Spleen (tissue), 11 donors: ENCODE data around the gene PARVG. TPM values are rescaled to one million over a fixed set of nuclear protein-coding genes. Genes with fewer than 3 reads are reported as not detected.

ENCODE experiments used
- DNase-seq: peaks from one replicate; pipeline ENCODE4 v3.0.0-alpha.2; 2020
- H3K27ac ChIP-seq, 8 donors: fragments of 200-600 bp; sonication (generic) in 7 of 8; 1 replicate in 4 of 8; 2 replicates in 4 of 8; pipeline versions ENCODE4 v1.5.0 to v1.8.0; 2016 to 2021; ENCODE audit warnings: inconsistent platforms in 4 of 8, mild to moderate bottlenecking in 4 of 8, moderate library complexity in 1 of 8
- H3K27me3 ChIP-seq, 7 donors: fragments of 200-600 bp; sonication (generic) in 6 of 7; replicated peaks in 1 of 7; 1 replicate in 4 of 7; 2 replicates in 3 of 7; pipeline versions ENCODE4 v1.5.0 to v1.8.0; 2016 to 2021; ENCODE audit warnings: inconsistent platforms in 3 of 7, mild to moderate bottlenecking in 1 of 7
- H3K36me3 ChIP-seq, 6 donors: fragments of 200-600 bp; sonication (generic) in 5 of 6; 1 replicate in 4 of 6; 2 replicates in 2 of 6; pipeline versions ENCODE4 v1.5.0 to v1.8.0; 2016 to 2021; ENCODE audit warnings: inconsistent platforms in 2 of 6
- H3K4me1 ChIP-seq, 6 donors: fragments of 200-600 bp; sonication (generic) in 5 of 6; 1 replicate in 3 of 6; 2 replicates in 3 of 6; pipeline versions ENCODE4 v1.5.0 to v1.8.0; 2016 to 2021; ENCODE audit warnings: inconsistent platforms in 3 of 6
- H3K4me3 ChIP-seq, 8 donors: fragments of 200-600 bp; sonication (generic) in 7 of 8; 1 replicate in 4 of 8; 2 replicates in 4 of 8; pipeline versions ENCODE4 v1.5.0 to v1.8.0; 2016 to 2021; ENCODE audit warnings: inconsistent platforms in 4 of 8, mild to moderate bottlenecking in 4 of 8, moderate library complexity in 2 of 8
- H3K9me3 ChIP-seq, 8 donors: fragments of 200-600 bp; sonication (generic) in 7 of 8; 1 replicate in 4 of 8; 2 replicates in 4 of 8; pipeline versions ENCODE4 v1.5.0 to v1.8.0; 2016 to 2021; ENCODE audit warnings: inconsistent platforms in 4 of 8
- CTCF ChIP-seq, 11 experiments: fragments of 200-600 bp in 7 of 11; fragments of 450-650 bp in 4 of 11; sonication (generic) in 4 of 11; IDR thresholded peaks in 8 of 11; conservative IDR thresholded peaks in 3 of 11; 1 replicate in 7 of 11; 2 replicates in 4 of 11; pipeline versions ENCODE4 v1.4.0 to v1.8.0; 2016 to 2021; ENCODE audit warnings: antibody characterized with exemption in 11 of 11, inconsistent platforms in 4 of 11, mild to moderate bottlenecking in 1 of 11
- POLR2A ChIP-seq, 3 donors: fragments of 450-650 bp; IDR thresholded peaks; one replicate each; pipeline ENCODE4 v1.5.1; 2017; ENCODE audit warnings: antibody characterized with exemption in 3 of 3, mild to moderate bottlenecking in 1 of 3
- POLR2AphosphoS5 ChIP-seq, 3 donors: sonication (generic); formaldehyde crosslinking; IDR thresholded peaks; one replicate each; pipeline ENCODE4 v1.5.1; 2017; ENCODE audit warnings: antibody characterized with exemption in 3 of 3
- WGBS, 5 donors: extraction: QIAGEN DNeasy Blood & Tissue Kit in 3 of 5; methylation state at CpG; one replicate each; pipeline versions ENCODE4 v1.1.5 to v1.1.7; 2013 to 2018; 5-methylcytosine and 5-hydroxymethylcytosine counted together
- intact Hi-C: fragments of 100-400 bp; cut with DNase I; formaldehyde crosslinking; loops from one replicate; pipeline ENCODE4 v1.15.0; 2023; ENCODE audit warnings: low total_unique reads
- polyA plus RNA-seq, 3 donors: library from polyadenylated mRNA; stranded (reverse); fragments of 200-250 nt; gene quantifications; one replicate each; pipeline ENCODE4 v1.2.1, GENCODE V29; 2013
- total RNA-seq, 7 donors: library from RNA; depleted of rRNA in 3 of 7; stranded (reverse); fragments of >200 nt in 3 of 7; fragmentation: NEBNext Ultra II Directional in 4 of 7; extraction: Animal tissue kit (Norgen Biotek cat#: 25700) in 4 of 7; gene quantifications; one replicate each; pipeline versions ENCODE4 v1.1.0 to v1.2.1, GENCODE V29; 2016 to 2021
- donor health status: healthy with polysubstance abuse.
- donor health status: DM: no; HTN: no; CAD: no; lungs with moderate emphysema.
- donor health status: DM: no; HTN: no; CAD: no.
- donor health status: Bipolar disorder and iron deficiency.
- donor health status: healthy.
- donor health status: DM: no; HTN: no; CAD: no.
- donor health status: DM: yes; HTN: yes; CAD: no.

The PARVG gene
- total and polyA plus RNA-seq, 10 donors = 118 to 226 (median 159) TPM

GRCh38 chr22:44214764-44215163 is 34.0 kb downstream of the PARVG start:
- Histone ChIP-seq H3K27ac (no peak overlapping the region), H3K9me3 (peaks cover 0 to 22% (median 16%) of the 10 kb centered on the region in 8 donors), H3K27me3 (no peaks in the 10 kb centered on the region), H3K36me3 (no peaks in the 10 kb centered on the region), H3K4me1 (peaks cover 0 to 25% (median 0%) of the 10 kb centered on the region in 6 donors), H3K4me3 (no peak overlapping the region)
- TF ChIP-seq CTCF (IDR thresholded peaks at IDR 0.05 in 8 of 11, conservative IDR thresholded peaks at IDR 0.05 in 3 of 11) = no peak
- no peak for TF ChIP-seq POLR2A (IDR thresholded peaks at IDR 0.05)
- TF ChIP-seq POLR2AphosphoS5 (IDR thresholded peaks at IDR 0.05) = no peak
- no peak for DNase-seq
- intact Hi-C loops = no loop called here
- WGBS, 5 donors = 75 to 93% (median 88%) methylated on average over 6 of the region's 6 CpGs

GRCh38 chr22:44215287-44215686 is 34.6 kb downstream of the PARVG start:
- H3K27me3 ChIP-seq = no peaks in the 10 kb centered on the region
- intact Hi-C loops = no loop called here
- H3K27ac ChIP-seq = no peak overlapping the region
- no peak for TF ChIP-seq CTCF (IDR thresholded peaks at IDR 0.05 in 8 of 11, conservative IDR thresholded peaks at IDR 0.05 in 3 of 11)
- TF ChIP-seq POLR2AphosphoS5 (IDR thresholded peaks at IDR 0.05) = no peak
- no peak for TF ChIP-seq POLR2A (IDR thresholded peaks at IDR 0.05)
- 84 to 94% (median 92%) methylated on average over 4 of the region's 4 CpGs for WGBS, 5 donors
- H3K36me3 ChIP-seq = no peaks in the 10 kb centered on the region
- H3K4me3 ChIP-seq = no peak overlapping the region
- H3K9me3 ChIP-seq = peaks cover 0 to 17% (median 11%) of the 10 kb centered on the region in 8 donors
- peaks cover 0 to 24% (median 0%) of the 10 kb centered on the region in 6 donors for H3K4me1 ChIP-seq
- no peak for DNase-seq

GRCh38 chr22:44217346-44217745 is 36.6 kb downstream of the PARVG start:
- Histone ChIP-seq H3K27ac (no peak overlapping the region), H3K27me3 (peaks cover 0 to 9% (median 0%) of the 10 kb centered on the region in 7 donors), H3K36me3 (no peaks in the 10 kb centered on the region), H3K4me3 (no peak overlapping the region), H3K9me3 (peaks cover 0 to 24% (median 11%) of the 10 kb centered on the region in 8 donors), H3K4me1 (peaks cover 0 to 6% (median 0%) of the 10 kb centered on the region in 6 donors)
- 75 to 94% (median 82%) methylated on average over 7 of the region's 7 CpGs for WGBS, 5 donors
- no peak for TF ChIP-seq POLR2AphosphoS5 (IDR thresholded peaks at IDR 0.05)
- no peak for TF ChIP-seq POLR2A (IDR thresholded peaks at IDR 0.05)
- no peak for TF ChIP-seq CTCF (IDR thresholded peaks at IDR 0.05 in 8 of 11, conservative IDR thresholded peaks at IDR 0.05 in 3 of 11)
- intact Hi-C loops = no loop called here
- no peak for DNase-seq

- 77 to 96% (median 90%) methylated on average over 3 to 6 of the region's 6 CpGs for WGBS, 5 donors
- Histone ChIP-seq H3K4me3 (no peak overlapping the region), H3K27me3 (peaks cover 0 to 9% (median 0%) of the 10 kb centered on the region in 7 donors), H3K9me3 (peaks cover 0 to 24% (median 11%) of the 10 kb centered on the region in 8 donors), H3K36me3 (no peaks in the 10 kb centered on the region), H3K4me1 (no peaks in the 10 kb centered on the region), H3K27ac (no peak overlapping the region)
- no peak for DNase-seq
- intact Hi-C loops = no loop called here
- TF ChIP-seq POLR2A (IDR thresholded peaks at IDR 0.05) = no peak
- TF ChIP-seq POLR2AphosphoS5 (IDR thresholded peaks at IDR 0.05) = no peak
- no peak for TF ChIP-seq CTCF (IDR thresholded peaks at IDR 0.05 in 8 of 11, conservative IDR thresholded peaks at IDR 0.05 in 3 of 11)
Observed at GRCh38 chr22:44218071-44218470, 37.3 kb downstream of the PARVG start.
